Stimulated activated naive CD8-positive, alpha-beta T cell treated with anti-CD3 and anti-CD28 coated beads, Interleukin-15, amount 100 ng/mL, for 72 hours (primary cell): ENCODE data around the gene LNX1.

Experiments used
- ATAC-seq: fragments of 150-1000 bp; cut with Tn5 transposase; 2 replicates; pipeline ENCODE4 v1.10.0; 2021; ENCODE audit warnings: mild to moderate bottlenecking, moderate library complexity
- DNase-seq, 2 donors: peaks; one replicate each; pipeline ENCODE4 v3.0.0; 2021 to 2022
- H3K27ac Mint-ChIP-seq, 2 donors: one replicate each; pipeline ENCODE4 v1.8.0; 2022; ENCODE audit warnings: mild to moderate bottlenecking in 2 of 2, mixed read lengths in 2 of 2, moderate library complexity in 2 of 2
- H3K27me3 Mint-ChIP-seq: one replicate; pipeline ENCODE4 v1.8.0; 2022; ENCODE audit warnings: mixed read lengths
- H3K4me1 Mint-ChIP-seq: one replicate; pipeline ENCODE4 v1.8.0; 2022; ENCODE audit warnings: mild to moderate bottlenecking, mixed read lengths
- H3K4me3 Mint-ChIP-seq, 2 donors: one replicate each; pipeline ENCODE4 v1.8.0; 2022; ENCODE audit warnings: mild to moderate bottlenecking in 2 of 2, mixed read lengths in 2 of 2, moderate library complexity in 1 of 2
- H3K9me3 Mint-ChIP-seq, 2 donors: one replicate each; pipeline ENCODE4 v1.8.0; 2022; ENCODE audit warnings: mixed read lengths in 2 of 2

Gene LNX1

DNA sequence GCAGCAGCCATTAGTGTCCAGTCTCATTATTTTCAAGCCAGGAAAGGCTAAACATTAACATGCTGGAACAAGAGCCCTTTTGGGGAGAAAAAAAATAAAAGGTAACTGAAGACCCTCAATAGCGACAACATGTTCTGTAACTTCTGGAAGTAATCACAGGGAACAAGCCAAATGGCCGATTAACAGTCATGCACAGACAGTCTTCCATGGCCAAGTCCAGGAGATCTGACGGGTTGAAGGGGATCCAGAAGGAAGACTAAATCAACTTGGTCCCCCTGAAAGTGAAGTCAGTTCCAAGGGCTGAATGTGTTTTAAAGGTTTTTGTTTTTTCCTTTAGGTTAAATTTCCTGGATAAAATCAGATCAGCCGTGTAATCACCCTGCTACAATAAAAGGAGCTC lies 52.5 kb downstream of the LNX1 start:
- H3K27ac Mint-ChIP-seq, result no peak overlapping the region
- DNase-seq (no peak), ATAC-seq (no peak)
- H3K9me3 Mint-ChIP-seq, result no peaks in the 10 kb centered on the region
- no peaks in the 10 kb centered on the region for H3K4me1 Mint-ChIP-seq
- H3K4me3 Mint-ChIP-seq, result no peak overlapping the region
- H3K27me3 Mint-ChIP-seq, result peaks cover 30% of the 10 kb centered on the region

DNA sequence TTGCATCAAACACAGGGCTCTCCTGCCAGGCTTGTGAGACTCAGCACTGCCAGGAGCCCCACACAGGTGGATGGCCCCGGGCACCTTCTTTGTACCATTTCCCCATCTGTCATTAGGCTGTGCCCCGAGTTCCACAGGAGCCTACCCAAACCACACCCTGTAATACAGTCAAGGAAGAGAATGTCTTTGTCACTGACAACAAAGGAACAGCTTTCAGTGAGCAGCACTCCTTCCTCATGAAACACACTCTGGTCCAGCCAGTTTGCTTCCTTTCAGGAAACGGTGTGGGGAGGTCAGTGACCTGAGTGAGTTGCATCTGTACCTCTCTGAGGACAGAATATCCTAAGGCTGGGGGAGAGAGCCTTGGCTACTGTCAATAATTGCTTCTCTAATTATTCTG lies 53.7 kb downstream of the LNX1 start:
- Mint-ChIP-seq H3K27me3 (peaks cover 32% of the 10 kb centered on the region), H3K27ac (peak overlapping the region in 1 of 2 donors; percentile 55), H3K4me1 (no peaks in the 10 kb centered on the region), H3K4me3 (no peak overlapping the region), H3K9me3 (no peaks in the 10 kb centered on the region)
- DNase-seq (no peak), ATAC-seq (no peak)

DNA sequence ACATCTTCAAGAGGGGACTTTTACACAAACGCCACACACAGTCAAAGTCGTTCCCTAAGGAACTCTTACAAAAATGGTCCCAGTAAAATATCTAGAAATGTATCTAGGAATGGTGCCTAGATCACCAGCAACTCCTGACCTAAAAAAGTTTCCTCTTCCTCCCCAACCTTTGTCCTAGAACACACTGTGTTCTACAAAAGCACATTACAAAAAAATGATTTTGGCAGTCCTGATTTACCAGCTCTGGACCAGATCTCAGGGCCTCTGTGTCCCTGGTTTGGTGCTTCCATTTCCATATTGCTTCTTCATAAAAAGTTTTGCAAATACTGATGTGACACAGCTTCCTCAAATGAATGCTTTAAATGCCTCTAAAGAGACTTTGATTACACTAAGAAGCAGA lies 55.0 kb downstream of the LNX1 start:
- Mint-ChIP-seq H3K9me3 (no peaks in the 10 kb centered on the region), H3K27ac (no peak overlapping the region)

DNA sequence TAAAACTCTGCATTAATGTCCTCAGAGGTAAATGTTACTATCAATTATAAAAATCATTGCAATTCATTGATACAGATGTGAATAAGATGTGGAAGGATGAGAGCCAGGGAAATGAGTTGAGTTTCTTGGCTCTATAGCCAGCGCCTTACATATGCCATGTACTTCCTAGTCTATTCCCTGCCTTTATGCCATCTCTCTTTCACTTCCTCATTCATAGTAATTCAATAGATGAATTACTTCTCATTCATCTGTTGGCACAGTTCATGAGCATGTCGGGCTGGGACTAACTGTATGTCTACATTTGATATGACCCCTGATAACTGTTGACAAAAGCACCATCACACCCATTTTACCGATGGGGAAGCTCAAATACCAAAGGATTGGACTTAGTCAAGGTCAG lies 55.7 kb downstream of the LNX1 start:
- H3K27ac Mint-ChIP-seq, result no peak overlapping the region
- DNase-seq (no peak), ATAC-seq (no peak)
- H3K9me3 Mint-ChIP-seq, result no peaks in the 10 kb centered on the region
- H3K4me3 Mint-ChIP-seq, result no peak overlapping the region
- no peaks in the 10 kb centered on the region for H3K4me1 Mint-ChIP-seq
- H3K27me3 Mint-ChIP-seq, result peaks cover 34% of the 10 kb centered on the region

More for the DNA sequence above, 55.0 kb downstream of the LNX1 start:
- no peaks in the 10 kb centered on the region for H3K4me1 Mint-ChIP-seq
- H3K27me3 Mint-ChIP-seq, result peaks cover 34% of the 10 kb centered on the region
- ATAC-seq, result no peak
- H3K4me3 Mint-ChIP-seq, result no peak overlapping the region
- DNase-seq, result no peak

DNA sequence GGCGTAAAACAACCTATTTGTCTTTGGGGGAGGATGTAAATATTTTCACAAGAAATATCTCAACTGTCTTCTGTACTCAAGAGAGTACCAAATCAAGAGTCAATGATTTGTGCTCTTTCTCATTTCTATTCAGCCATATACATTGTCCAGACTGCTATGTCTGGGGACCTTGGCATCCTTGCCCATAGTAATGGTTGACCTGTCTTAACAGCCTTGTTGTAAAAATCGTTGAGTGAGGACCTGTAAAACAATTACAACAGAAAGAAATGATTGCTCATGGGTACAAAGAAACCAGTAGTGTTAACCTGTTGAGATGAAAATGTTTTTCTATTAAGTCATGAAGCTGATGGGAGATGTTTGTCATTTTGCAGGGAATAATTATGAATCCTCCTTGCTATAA lies 56.6 kb downstream of the LNX1 start:
- Mint-ChIP-seq H3K27me3 (peaks cover 33% of the 10 kb centered on the region), H3K4me3 (no peak overlapping the region), H3K4me1 (no peaks in the 10 kb centered on the region), H3K27ac (no peak overlapping the region), H3K9me3 (no peaks in the 10 kb centered on the region)
- ATAC-seq, result no peak
- DNase-seq, result no peak

DNA sequence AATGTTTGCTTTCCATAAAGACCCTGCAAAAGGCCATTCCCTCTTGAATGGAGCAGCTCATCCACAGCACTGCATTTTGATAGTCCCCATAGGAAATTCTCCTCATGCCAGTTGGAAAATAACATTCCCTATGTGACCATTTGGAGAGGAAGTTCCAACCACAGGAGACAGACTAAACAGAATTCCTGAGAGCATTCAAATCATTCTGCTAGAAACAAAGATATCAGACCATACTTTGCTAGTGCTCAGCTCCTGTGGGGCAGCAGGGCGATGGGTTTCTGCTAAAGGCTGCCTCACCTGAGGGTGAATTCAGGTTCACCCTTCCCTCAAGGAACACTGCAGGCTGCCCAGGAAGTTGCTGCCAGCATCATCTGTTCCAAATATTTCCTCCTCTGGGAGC lies 58.8 kb downstream of the LNX1 start:
- no peaks in the 10 kb centered on the region for H3K4me1 Mint-ChIP-seq
- H3K27me3 Mint-ChIP-seq, result peaks cover 30% of the 10 kb centered on the region
- ATAC-seq (no peak), DNase-seq (no peak)
- H3K27ac Mint-ChIP-seq, result no peak overlapping the region
- no peaks in the 10 kb centered on the region for H3K9me3 Mint-ChIP-seq
- H3K4me3 Mint-ChIP-seq, result no peak overlapping the region

DNA sequence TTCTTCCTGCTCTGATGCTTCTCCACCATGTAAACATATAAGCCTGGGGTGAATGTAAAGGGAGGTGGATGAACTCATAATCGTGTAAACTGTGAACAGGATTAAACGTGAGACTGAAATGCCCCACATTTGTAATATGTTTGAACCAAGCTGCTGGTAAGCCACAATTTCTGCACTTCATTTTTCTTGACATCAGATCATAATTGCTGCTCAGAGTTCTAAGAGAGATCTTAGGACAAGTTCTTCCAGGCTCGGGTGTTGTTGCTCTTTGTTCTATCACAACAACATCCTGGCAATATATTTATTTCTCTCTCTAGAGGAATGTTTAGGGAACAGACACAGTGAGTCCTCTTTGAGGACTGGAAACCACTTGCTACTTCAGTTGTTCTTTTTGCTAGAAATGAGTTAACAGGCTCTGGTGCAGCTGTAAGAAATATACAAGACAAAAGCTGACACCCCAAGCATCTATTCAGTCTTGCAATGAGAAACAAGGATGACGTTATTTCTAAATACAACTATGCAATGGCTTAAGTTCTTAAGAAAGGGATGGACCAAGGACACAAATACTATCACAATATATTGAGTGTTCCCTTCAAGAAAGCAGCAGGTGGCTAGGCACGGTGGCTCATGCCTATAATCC lies 59.6 kb downstream of the LNX1 start:
- H3K27ac Mint-ChIP-seq, result no peak overlapping the region
- no peaks in the 10 kb centered on the region for H3K9me3 Mint-ChIP-seq
- DNase-seq (no peak), ATAC-seq (no peak)
- no peak overlapping the region for H3K4me3 Mint-ChIP-seq
- H3K27me3 Mint-ChIP-seq, result peaks cover 26% of the 10 kb centered on the region
- no peaks in the 10 kb centered on the region for H3K4me1 Mint-ChIP-seq

DNA sequence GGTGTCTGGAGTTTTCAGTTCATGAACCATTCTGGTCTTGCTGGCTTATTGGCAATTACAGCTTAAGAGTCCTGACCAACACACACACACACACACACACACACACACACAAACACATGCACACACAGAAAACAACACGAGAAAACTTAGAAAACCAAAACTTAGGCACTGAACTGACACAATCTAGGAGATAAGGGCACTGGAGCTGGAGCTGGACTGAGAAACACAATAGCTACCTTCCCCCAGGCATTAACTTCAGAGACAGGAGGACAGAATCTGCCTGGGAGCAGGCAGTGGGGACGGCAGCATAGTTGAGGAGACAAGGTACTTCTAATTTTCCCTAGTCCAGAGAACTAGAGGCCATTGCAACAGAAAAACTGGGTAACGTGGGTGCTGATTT lies 62.3 kb downstream of the LNX1 start:
- Mint-ChIP-seq H3K4me3 (no peak overlapping the region), H3K4me1 (no peaks in the 10 kb centered on the region)

DNA sequence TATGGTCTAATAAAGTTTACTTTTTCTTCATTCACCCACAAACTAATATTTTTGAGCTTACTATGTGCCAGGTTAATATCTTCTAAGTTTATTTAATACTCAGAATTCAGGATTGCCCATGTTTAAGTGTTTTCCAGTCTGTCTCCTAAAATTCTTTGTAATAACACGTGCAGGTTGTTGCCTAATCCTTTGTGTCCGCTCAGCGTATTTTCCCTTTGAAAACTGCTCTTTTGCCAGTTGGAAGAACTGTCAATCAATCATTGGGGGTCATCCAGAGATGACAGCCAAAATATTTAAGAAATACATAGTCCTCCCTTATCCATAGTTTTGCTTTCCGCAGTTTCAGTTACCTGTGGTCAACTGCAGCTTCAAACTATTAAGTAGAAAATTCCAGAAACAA lies 63.4 kb downstream of the LNX1 start:
- peaks cover 40% of the 10 kb centered on the region for H3K27me3 Mint-ChIP-seq
- no peaks in the 10 kb centered on the region for H3K4me1 Mint-ChIP-seq
- DNase-seq (no peak), ATAC-seq (no peak)
- no peaks in the 10 kb centered on the region for H3K9me3 Mint-ChIP-seq
- H3K4me3 Mint-ChIP-seq, result no peak overlapping the region
- H3K27ac Mint-ChIP-seq, result no peak overlapping the region

More for the DNA sequence above, 62.3 kb downstream of the LNX1 start:
- Mint-ChIP-seq H3K27ac (no peak overlapping the region), H3K27me3 (peaks cover 34% of the 10 kb centered on the region), H3K9me3 (no peaks in the 10 kb centered on the region)
- no peak for DNase-seq
- ATAC-seq, result no peak

DNA sequence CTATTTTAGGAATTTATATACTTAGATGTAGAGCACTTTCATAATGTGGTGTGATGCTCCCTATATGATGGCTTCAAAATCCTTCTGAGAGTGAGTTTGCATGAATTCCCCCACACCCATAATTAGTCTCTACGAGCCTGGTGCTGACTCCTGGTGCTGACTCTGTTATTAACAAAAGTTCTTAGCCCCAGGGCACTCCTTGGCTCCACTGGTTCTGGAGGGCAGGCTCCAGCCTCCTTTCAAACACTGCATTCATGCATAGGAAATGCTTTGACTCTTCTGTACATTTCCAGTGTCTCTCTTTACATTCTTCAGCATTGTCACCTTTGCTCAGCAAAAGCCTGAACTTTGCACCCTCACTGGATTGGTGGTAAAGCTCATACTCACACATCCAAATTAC lies 64.0 kb downstream of the LNX1 start:
- no peak overlapping the region for H3K27ac Mint-ChIP-seq
- no peak for ATAC-seq

DNA sequence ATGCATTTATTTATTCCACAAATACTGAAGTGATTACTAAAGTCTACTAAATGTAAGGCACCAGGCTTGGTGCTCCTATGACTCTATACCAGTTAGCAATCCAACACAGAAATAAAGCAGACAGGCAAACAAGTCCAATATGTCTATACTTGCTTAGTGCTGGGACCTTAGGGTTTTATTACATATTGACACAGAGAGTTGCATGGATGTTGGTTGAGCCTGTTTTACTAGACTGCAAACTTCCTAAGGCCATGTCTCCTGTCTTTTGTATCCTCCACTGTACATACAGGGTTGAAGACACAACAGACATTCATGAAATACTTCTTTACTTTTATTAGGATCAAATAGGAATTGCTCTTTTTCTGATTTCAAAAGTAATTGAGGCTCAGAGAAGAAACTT lies 69.0 kb downstream of the LNX1 start:
- Mint-ChIP-seq H3K4me1 (no peaks in the 10 kb centered on the region), H3K4me3 (no peak overlapping the region), H3K27ac (no peak overlapping the region), H3K9me3 (no peaks in the 10 kb centered on the region), H3K27me3 (peaks cover 37% of the 10 kb centered on the region)
- ATAC-seq, result no peak
- no peak for DNase-seq

More for the DNA sequence above, 64.0 kb downstream of the LNX1 start:
- no peak for DNase-seq
- peaks cover 37% of the 10 kb centered on the region for H3K27me3 Mint-ChIP-seq
- H3K9me3 Mint-ChIP-seq, result no peaks in the 10 kb centered on the region
- no peaks in the 10 kb centered on the region for H3K4me1 Mint-ChIP-seq
- no peak overlapping the region for H3K4me3 Mint-ChIP-seq

DNA sequence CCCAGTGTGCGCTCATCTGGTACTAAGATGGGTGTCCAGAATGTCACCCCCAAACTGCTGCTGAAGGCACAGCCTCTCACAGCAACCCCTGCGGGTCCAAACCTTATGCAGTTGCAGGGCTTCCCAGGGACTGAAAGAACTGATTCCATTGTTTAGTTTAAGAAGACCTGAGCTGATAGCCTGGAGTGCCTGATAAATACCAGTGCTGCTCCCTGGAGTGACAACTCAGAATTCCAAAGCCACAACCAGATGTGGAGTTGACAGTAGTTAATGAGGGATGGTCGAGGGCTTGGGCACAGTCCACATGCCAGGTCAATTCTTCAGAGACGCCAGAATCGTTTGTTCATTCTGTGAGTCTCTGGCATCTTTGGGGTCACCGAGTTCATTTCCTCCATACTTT lies 71.2 kb downstream of the LNX1 start:
- H3K27me3 Mint-ChIP-seq, result peaks cover 28% of the 10 kb centered on the region
- ATAC-seq, result no peak

DNA sequence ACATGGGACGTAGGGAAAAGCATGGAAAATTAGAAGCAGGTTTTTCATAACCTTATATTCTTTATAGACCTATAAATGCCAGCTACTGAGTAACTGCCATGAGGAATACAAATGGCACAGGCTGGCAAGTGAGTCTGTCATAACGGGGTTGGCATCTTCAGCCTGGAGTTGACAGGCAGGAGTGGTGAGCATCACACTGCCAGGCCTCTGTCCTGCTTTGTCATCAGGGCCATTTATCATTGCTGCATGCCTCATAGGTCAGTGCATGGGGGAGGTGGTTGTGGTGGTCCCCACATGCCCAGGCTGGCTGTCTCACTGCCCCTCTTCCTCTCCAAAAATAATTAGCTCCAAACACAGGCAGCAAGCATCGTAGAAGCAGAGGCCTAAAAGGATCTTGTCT lies 72.5 kb downstream of the LNX1 start:
- no peak for DNase-seq
- no peak for ATAC-seq
- Mint-ChIP-seq H3K4me3 (no peak overlapping the region), H3K4me1 (no peaks in the 10 kb centered on the region), H3K9me3 (no peaks in the 10 kb centered on the region), H3K27ac (no peak overlapping the region), H3K27me3 (peaks cover 15% of the 10 kb centered on the region)

More for the DNA sequence above, 71.2 kb downstream of the LNX1 start:
- Mint-ChIP-seq H3K9me3 (no peaks in the 10 kb centered on the region), H3K4me3 (no peak overlapping the region), H3K27ac (no peak overlapping the region), H3K4me1 (no peaks in the 10 kb centered on the region)
- DNase-seq, result no peak

DNA sequence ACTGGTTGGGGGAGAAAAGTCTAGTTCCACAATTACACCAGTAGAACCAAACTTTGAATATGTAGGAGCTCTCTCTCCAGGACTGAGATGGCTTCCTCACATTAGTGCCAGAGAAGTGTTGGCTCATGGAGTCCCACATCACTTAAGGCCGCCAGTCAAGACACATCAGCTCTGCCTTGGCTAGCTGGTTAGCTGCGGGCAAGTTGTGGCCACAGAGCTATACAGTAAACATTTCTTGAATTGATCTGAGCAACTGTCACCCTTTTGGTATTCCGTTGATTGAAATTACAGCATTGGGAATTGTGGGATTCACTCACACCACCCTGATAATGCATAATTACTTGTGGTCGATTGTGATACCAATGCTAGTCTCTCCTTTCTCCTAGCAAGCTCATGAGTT lies 76.2 kb downstream of the LNX1 start:
- Mint-ChIP-seq H3K4me3 (no peak overlapping the region), H3K9me3 (no peaks in the 10 kb centered on the region), H3K4me1 (no peaks in the 10 kb centered on the region), H3K27ac (no peak overlapping the region), H3K27me3 (peaks cover 17% of the 10 kb centered on the region)
- no peak for ATAC-seq
- DNase-seq, result no peak

DNA sequence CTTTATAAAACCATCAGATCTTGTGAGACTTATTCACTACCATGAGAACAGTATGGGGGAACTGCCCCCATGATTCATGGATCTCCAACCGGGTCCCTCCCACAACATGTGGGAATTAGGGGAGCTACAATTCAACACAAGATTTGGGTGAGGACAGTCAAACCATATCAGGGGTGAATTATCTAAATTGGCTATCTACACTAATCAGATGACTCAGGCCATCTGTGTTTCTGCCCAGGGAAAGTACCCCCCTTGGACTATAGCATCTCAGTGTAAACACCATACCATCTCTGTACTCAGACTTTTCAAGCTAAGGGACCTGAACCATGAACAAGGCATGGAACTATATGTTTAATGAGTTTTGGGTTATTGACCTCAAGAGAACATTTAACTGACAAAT lies 76.8 kb downstream of the LNX1 start:
- no peaks in the 10 kb centered on the region for H3K9me3 Mint-ChIP-seq
- no peak for ATAC-seq
- H3K27me3 Mint-ChIP-seq, result peaks cover 17% of the 10 kb centered on the region
- H3K4me3 Mint-ChIP-seq, result no peak overlapping the region
- no peak for DNase-seq
- no peaks in the 10 kb centered on the region for H3K4me1 Mint-ChIP-seq
- no peak overlapping the region for H3K27ac Mint-ChIP-seq

DNA sequence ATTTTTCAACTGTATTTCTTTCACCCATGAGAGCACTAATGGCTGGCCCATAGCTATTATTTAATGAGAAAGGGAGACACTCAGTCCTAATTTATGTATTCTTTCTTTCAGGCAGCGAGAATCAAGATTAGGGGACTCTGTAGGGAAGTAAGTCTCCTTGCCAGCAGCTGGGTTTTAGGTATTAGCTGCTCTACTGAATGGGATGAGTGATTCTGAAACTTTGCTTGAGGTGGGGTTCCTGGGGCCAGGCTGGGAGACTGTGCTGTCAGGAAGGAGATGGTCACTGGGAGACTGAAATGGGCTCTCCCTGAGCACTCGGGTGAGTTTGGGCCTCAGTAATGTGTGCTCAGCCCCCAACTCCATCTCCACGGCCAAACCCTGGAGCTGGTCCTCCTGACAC lies 78.7 kb downstream of the LNX1 start:
- no peaks in the 10 kb centered on the region for H3K9me3 Mint-ChIP-seq

DNA sequence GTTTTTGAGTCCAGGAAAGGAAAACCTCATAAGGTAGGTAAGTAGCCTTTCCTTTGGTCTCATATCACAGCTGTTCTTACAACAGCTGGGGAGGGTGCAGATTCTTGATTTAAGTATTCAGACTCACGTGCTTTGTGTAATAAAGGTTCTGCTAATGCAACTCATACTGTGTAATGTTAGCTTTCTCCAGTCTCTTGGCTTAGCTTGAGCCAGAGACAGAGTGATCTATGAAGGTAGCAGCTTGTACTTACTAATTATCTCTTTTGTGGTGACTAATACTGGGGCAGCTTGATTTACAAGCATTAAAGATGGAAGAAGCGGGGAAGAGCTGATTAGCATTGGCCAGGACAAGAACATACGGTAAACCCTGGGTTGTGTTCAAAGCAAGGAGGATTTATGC lies 80.3 kb downstream of the LNX1 start:
- H3K27ac Mint-ChIP-seq, result no peak overlapping the region
- no peak for ATAC-seq
- H3K4me1 Mint-ChIP-seq, result no peaks in the 10 kb centered on the region
- H3K4me3 Mint-ChIP-seq, result no peak overlapping the region
- H3K9me3 Mint-ChIP-seq, result no peaks in the 10 kb centered on the region
- no peak for DNase-seq
- peaks cover 32% of the 10 kb centered on the region for H3K27me3 Mint-ChIP-seq

More for the DNA sequence above, 78.7 kb downstream of the LNX1 start:
- ATAC-seq (no peak), DNase-seq (no peak)
- peaks cover 30% of the 10 kb centered on the region for H3K27me3 Mint-ChIP-seq
- H3K27ac Mint-ChIP-seq, result no peak overlapping the region
- no peaks in the 10 kb centered on the region for H3K4me1 Mint-ChIP-seq
- no peak overlapping the region for H3K4me3 Mint-ChIP-seq
